Measurements from ENCODE around the gene ZKSCAN3. TPM values are rescaled to one million over a fixed set of nuclear protein-coding genes. Genes with fewer than 3 reads are reported as not detected.

ZKSCAN3 gene
- polyA plus RNA-seq, 1 donor (not counting 4 experiments of a cell fraction or from before 2014, with no cell fraction given) = 3.1 TPM

DNA sequence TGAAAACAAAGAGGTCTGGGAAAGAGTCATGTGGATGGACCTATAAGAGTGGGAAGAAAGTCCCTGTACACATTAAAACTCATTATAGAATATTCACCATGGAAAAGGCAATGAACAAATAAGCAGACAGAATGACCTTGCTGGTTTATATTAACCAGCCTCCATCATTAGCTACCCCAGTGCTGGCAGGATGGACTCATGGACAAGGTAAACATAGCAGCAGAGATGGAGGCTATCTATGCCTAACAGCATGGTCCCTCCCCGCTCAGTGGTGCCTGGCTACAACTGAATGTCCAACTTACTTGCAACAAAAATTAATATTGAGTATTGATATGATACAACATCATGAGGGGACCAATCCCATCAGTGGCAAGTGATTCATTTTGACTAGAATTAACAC, 4.5 kb upstream of the ZKSCAN3 start:
- H2AFZ ChIP-seq (ENCODE audit: control insufficient read depth, low read length) = no peak overlapping the region
- no peaks in the 10 kb centered on the region for H3K27me3 ChIP-seq (ENCODE audit: control insufficient read depth, extremely low read depth, insufficient read depth, low read length)
- H3K79me2 ChIP-seq (ENCODE audit: control insufficient read depth, insufficient read depth, low read length) = peaks cover 3% of the 10 kb centered on the region
- no peak overlapping the region for H3K4me3 ChIP-seq (ENCODE audit: control insufficient read depth in 2 of 3, extremely low read depth in 1 of 3, insufficient read depth in 2 of 3, low read depth in 1 of 3, low read length in 3 of 3)
- no peak overlapping the region for H3K4me2 ChIP-seq (ENCODE audit: control insufficient read depth, extremely low read depth, insufficient read depth, low read depth, low read length)
- no peak for FAIRE-seq
- H3K27ac ChIP-seq (ENCODE audit: control insufficient read depth, insufficient read depth, low read length) = no peak overlapping the region
- dilution Hi-C loops (cut with MboI; ENCODE audit: extremely low pct_ligation_motif_present, low sequenced_read_pairs) = no loop called here
- H3K9me1 ChIP-seq (ENCODE audit: control insufficient read depth, extremely low read depth, insufficient read depth, low read length) = no peaks in the 10 kb centered on the region
- no peaks in the 10 kb centered on the region for H3K4me1 ChIP-seq (ENCODE audit: control insufficient read depth, extremely low read depth, insufficient read depth, low read length)
- TF ChIP-seq EZH2 (IDR thresholded peaks at IDR 0.05; ENCODE audit: low read length) = no peak
- TF ChIP-seq, protein P1, sequence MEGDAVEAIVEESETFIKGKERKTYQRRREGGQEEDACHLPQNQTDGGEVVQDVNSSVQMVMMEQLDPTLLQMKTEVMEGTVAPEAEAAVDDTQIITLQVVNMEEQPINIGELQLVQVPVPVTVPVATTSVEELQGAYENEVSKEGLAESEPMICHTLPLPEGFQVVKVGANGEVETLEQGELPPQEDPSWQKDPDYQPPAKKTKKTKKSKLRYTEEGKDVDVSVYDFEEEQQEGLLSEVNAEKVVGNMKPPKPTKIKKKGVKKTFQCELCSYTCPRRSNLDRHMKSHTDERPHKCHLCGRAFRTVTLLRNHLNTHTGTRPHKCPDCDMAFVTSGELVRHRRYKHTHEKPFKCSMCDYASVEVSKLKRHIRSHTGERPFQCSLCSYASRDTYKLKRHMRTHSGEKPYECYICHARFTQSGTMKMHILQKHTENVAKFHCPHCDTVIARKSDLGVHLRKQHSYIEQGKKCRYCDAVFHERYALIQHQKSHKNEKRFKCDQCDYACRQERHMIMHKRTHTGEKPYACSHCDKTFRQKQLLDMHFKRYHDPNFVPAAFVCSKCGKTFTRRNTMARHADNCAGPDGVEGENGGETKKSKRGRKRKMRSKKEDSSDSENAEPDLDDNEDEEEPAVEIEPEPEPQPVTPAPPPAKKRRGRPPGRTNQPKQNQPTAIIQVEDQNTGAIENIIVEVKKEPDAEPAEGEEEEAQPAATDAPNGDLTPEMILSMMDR (optimal IDR thresholded peaks at IDR 0.05 in 1 of 3, IDR thresholded peaks at IDR 0.05 in 1 of 3, conservative IDR thresholded peaks at IDR 0.05 in 1 of 3; ENCODE audit: extremely low read depth in 1 of 3, insufficient read depth in 2 of 3, low read length in 3 of 3) = no peak
- H3K36me3 ChIP-seq (ENCODE audit: control insufficient read depth in 2 of 2, extremely low read depth in 1 of 2, insufficient read depth in 2 of 2, low read length in 2 of 2) = no peaks in the 10 kb centered on the region
- no peaks in the 10 kb centered on the region for H4K20me1 ChIP-seq (ENCODE audit: control insufficient read depth, extremely low read depth, insufficient read depth, low read length)
- no peak for DNase-seq (ENCODE audit: low read depth, low spot score)
- H3K9me3 ChIP-seq (ENCODE audit: control insufficient read depth, low read depth, low read length) = no peaks in the 10 kb centered on the region
- H3K9ac ChIP-seq (ENCODE audit: control insufficient read depth, extremely low read depth, insufficient read depth, low read length) = no peak overlapping the region

DNA sequence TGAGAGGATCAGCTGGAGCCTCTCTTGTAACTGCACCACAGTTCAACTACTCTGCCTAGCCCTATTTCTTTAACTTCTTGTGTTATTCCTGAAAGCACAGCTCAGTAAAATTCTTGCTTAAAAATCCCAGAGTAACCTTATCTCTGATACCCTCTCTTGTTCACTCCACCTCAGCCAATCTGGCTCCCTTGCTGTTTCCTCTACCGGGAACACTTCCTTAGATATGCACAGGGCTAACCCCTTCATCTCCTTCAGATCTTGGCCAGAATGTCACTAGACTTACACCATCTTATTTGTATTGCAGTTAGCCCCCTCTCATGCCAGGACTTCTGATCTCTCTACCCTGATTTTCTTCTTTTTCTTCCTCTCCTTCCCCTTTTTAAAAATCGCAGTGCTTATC, 2.6 kb upstream of the ZKSCAN3 start:
- no peak overlapping the region for H3K4me3 ChIP-seq (ENCODE audit: control insufficient read depth in 2 of 3, extremely low read depth in 1 of 3, insufficient read depth in 2 of 3, low read depth in 1 of 3, low read length in 3 of 3)
- H3K36me3 ChIP-seq (ENCODE audit: control insufficient read depth in 2 of 2, extremely low read depth in 1 of 2, insufficient read depth in 2 of 2, low read length in 2 of 2) = no peaks in the 10 kb centered on the region
- no peaks in the 10 kb centered on the region for H3K27me3 ChIP-seq (ENCODE audit: control insufficient read depth, extremely low read depth, insufficient read depth, low read length)
- no peak overlapping the region for H3K27ac ChIP-seq (ENCODE audit: control insufficient read depth, insufficient read depth, low read length)
- DNase-seq (ENCODE audit: low read depth, low spot score) (no peak), FAIRE-seq (no peak)
- dilution Hi-C loops (cut with MboI; ENCODE audit: extremely low pct_ligation_motif_present, low sequenced_read_pairs) = no loop called here
- H3K9me1 ChIP-seq (ENCODE audit: control insufficient read depth, extremely low read depth, insufficient read depth, low read length) = no peaks in the 10 kb centered on the region
- H2AFZ ChIP-seq (ENCODE audit: control insufficient read depth, low read length) = no peak overlapping the region
- TF ChIP-seq, protein P1 (optimal IDR thresholded peaks at IDR 0.05 in 1 of 3, IDR thresholded peaks at IDR 0.05 in 1 of 3, conservative IDR thresholded peaks at IDR 0.05 in 1 of 3; ENCODE audit: extremely low read depth in 1 of 3, insufficient read depth in 2 of 3, low read length in 3 of 3) = no peak
- no peak for TF ChIP-seq EZH2 (IDR thresholded peaks at IDR 0.05; ENCODE audit: low read length)
- no peak overlapping the region for H3K4me2 ChIP-seq (ENCODE audit: control insufficient read depth, extremely low read depth, insufficient read depth, low read depth, low read length)
- H3K4me1 ChIP-seq (ENCODE audit: control insufficient read depth, extremely low read depth, insufficient read depth, low read length) = peaks cover 5% of the 10 kb centered on the region
- H3K79me2 ChIP-seq (ENCODE audit: control insufficient read depth, insufficient read depth, low read length) = peaks cover 20% of the 10 kb centered on the region
- H3K9me3 ChIP-seq (ENCODE audit: control insufficient read depth, low read depth, low read length) = no peaks in the 10 kb centered on the region
- H3K9ac ChIP-seq (ENCODE audit: control insufficient read depth, extremely low read depth, insufficient read depth, low read length) = no peak overlapping the region
- H4K20me1 ChIP-seq (ENCODE audit: control insufficient read depth, extremely low read depth, insufficient read depth, low read length) = no peaks in the 10 kb centered on the region

All from keratinocyte (primary cell).